Smooth muscle cell (in vitro differentiated cells): ENCODE measurements around the gene SNX30. TPM values are rescaled to one million over a fixed set of nuclear protein-coding genes. Genes with fewer than 3 reads are reported as not detected.
"Not testable (repeated sequence)": the region's sequence is repeated elsewhere in the genome, so short reads cannot be mapped to it uniquely, and the experiment has no call there.

Experiments
- DNase-seq: peaks from one replicate; lab custom pipeline; 2025; ENCODE audit not compliant: unreplicated experiment; lab: John Stamatoyannopoulos, UW
- H2AFZ ChIP-seq: fragments of 200-600 bp; sonication (generic); 2 replicates; pipeline ENCODE4 v1.6.0; 2016; ENCODE audit warnings: antibody characterized with exemption, low read depth, mild to moderate bottlenecking
- H3F3A ChIP-seq: fragments of 200-600 bp; sonication (generic); 2 replicates; pipeline ENCODE4 v1.6.0; 2017; ENCODE audit warnings: antibody characterized with exemption, low read depth
- H3K27ac ChIP-seq: fragments of 200-600 bp; sonication (generic); 2 replicates; pipeline ENCODE4 v1.5.1; 2016; ENCODE audit warnings: low read depth, mild to moderate bottlenecking
- H3K27me3 ChIP-seq: fragments of 200-600 bp; sonication (generic); 2 replicates; pipeline ENCODE4 v1.6.1; 2016; ENCODE audit warnings: low read depth, mild to moderate bottlenecking
- H3K36me3 ChIP-seq: fragments of 200-600 bp; sonication (generic); 2 replicates; pipeline ENCODE4 v1.5.1; 2016; ENCODE audit warnings: low read depth
- H3K4me1 ChIP-seq: fragments of 200-600 bp; sonication (generic); 2 replicates; pipeline ENCODE4 v1.5.1; 2016; ENCODE audit warnings: low read depth
- H3K4me2 ChIP-seq: fragments of 200-600 bp; sonication (generic); 2 replicates; pipeline ENCODE4 v1.6.0; 2016; ENCODE audit warnings: mild to moderate bottlenecking
- H3K4me3 ChIP-seq: fragments of 200-600 bp; sonication (generic); 2 replicates; pipeline ENCODE4 v1.5.1; 2016; ENCODE audit warnings: mild to moderate bottlenecking
- H3K79me2 ChIP-seq: fragments of 200-600 bp; sonication (generic); 2 replicates; pipeline ENCODE4 v1.6.0; 2016; ENCODE audit warnings: low read depth, mild to moderate bottlenecking
- H3K9ac ChIP-seq: fragments of 200-600 bp; sonication (generic); 2 replicates; pipeline ENCODE4 v1.6.0; 2016; ENCODE audit warnings: low read depth
- H3K9me3 ChIP-seq: fragments of 200-600 bp; sonication (generic); replicated peaks from 2 replicates; pipeline ENCODE4 v1.5.1; 2016; ENCODE audit warnings: low read depth
- H4K20me1 ChIP-seq: fragments of 200-600 bp; sonication (generic); 2 replicates; pipeline ENCODE4 v1.6.0; 2016; ENCODE audit warnings: low read depth
- WGBS: methylation state at CpG from one replicate; pipeline ENCODE4 v1.1.7; 2016; ENCODE audit warnings: low lambda C conversion rate; 5-methylcytosine and 5-hydroxymethylcytosine counted together
- polyA plus RNA-seq: library from polyadenylated mRNA; unstranded; fragments of >200 nt; fragmentation: Nextera tagmentation; extraction: Ambion mirVana; gene quantifications from 2 replicates; pipeline ENCODE4 v1.2.1, GENCODE V29; 2016
- total RNA-seq: library from RNA; depleted of rRNA; stranded (reverse); fragments of >200 nt; gene quantifications from 2 replicates; pipeline ENCODE4 v1.2.3, GENCODE V29; 2014
- TF ChIP-seq, protein P1 (sequence below): fragments of 200-600 bp; sonication (generic); IDR thresholded peaks from 2 replicates; pipeline ENCODE4 v1.5.1; 2017; ENCODE audit warnings: borderline replicate concordance, mild to moderate bottlenecking, antibody characterized with exemption; ENCODE audit not compliant: insufficient read depth, poor library complexity, severe bottlenecking

The SNX30 gene
- total and polyA plus RNA-seq, 2 experiments from 2014 or later = 3.6 to 10.7 TPM

DNA sequence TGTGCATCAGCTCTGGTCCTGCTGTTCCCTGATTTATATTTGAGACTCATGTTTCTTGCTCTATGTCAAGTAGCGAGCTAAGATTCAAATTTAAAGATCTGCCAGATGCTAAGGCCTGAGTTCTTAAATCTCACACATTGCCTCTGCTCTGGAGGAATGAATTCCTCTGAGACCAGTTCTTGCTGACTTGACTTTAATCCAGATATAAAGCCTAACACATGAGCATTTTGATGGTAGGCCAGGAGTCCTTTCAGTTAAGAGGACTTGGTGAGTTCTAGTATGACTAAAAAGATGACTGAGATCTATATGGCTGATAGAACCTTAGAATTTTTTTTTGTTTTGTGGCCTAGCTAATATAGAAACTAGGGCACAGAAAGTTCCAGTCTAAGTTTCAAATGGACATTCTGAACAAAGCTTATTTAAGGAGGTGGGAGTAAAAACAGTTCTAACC is 31.3 kb upstream of the SNX30 start:
- peaks cover 7% of the 10 kb centered on the region for H3F3A ChIP-seq
- H3K4me1 ChIP-seq = peaks cover 5% of the 10 kb centered on the region
- DNase-seq = no peak
- no peaks in the 10 kb centered on the region for H3K9me3 ChIP-seq
- WGBS = 92% methylated on average over 1 of the region's 1 CpG
- peaks cover 25% of the 10 kb centered on the region for H3K79me2 ChIP-seq
- TF ChIP-seq, protein P1, sequence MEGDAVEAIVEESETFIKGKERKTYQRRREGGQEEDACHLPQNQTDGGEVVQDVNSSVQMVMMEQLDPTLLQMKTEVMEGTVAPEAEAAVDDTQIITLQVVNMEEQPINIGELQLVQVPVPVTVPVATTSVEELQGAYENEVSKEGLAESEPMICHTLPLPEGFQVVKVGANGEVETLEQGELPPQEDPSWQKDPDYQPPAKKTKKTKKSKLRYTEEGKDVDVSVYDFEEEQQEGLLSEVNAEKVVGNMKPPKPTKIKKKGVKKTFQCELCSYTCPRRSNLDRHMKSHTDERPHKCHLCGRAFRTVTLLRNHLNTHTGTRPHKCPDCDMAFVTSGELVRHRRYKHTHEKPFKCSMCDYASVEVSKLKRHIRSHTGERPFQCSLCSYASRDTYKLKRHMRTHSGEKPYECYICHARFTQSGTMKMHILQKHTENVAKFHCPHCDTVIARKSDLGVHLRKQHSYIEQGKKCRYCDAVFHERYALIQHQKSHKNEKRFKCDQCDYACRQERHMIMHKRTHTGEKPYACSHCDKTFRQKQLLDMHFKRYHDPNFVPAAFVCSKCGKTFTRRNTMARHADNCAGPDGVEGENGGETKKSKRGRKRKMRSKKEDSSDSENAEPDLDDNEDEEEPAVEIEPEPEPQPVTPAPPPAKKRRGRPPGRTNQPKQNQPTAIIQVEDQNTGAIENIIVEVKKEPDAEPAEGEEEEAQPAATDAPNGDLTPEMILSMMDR = no peak
- H3K9ac ChIP-seq = no peak overlapping the region
- no peak overlapping the region for H3K4me3 ChIP-seq
- H2AFZ ChIP-seq = peak overlapping the region; percentile 83
- H3K27me3 ChIP-seq = no peaks in the 10 kb centered on the region
- no peak overlapping the region for H3K4me2 ChIP-seq
- no peaks in the 10 kb centered on the region for H3K36me3 ChIP-seq
- H4K20me1 ChIP-seq = no peaks in the 10 kb centered on the region
- no peak overlapping the region for H3K27ac ChIP-seq

DNA sequence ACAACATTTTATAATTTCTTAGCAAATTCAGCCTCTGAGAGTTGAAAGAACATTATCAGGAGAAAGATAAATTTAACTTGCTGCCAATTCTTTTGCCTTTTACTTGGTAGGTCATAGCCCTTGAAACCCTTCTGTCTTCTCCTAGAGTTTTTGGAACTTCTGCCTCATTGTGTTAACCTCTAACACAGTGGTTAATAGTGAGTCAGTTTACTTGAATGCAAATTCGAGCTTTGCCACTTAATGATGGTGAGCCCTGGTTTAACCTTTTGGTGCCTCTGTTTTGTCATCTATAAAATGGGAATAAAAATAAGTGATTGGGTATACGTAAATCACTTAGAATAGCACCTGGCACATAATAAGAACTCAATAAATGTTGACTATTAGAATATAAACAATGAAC is 30.9 kb upstream of the SNX30 start:
- Histone ChIP-seq H3K4me1 (peaks cover 5% of the 10 kb centered on the region), H3K4me3 (no peak overlapping the region), H3K4me2 (no peak overlapping the region), H3K79me2 (peaks cover 21% of the 10 kb centered on the region), H3K9ac (no peak overlapping the region), H4K20me1 (no peaks in the 10 kb centered on the region), H3K27me3 (no peaks in the 10 kb centered on the region), H3K9me3 (no peaks in the 10 kb centered on the region), H3F3A (peaks cover 7% of the 10 kb centered on the region), H3K36me3 (no peaks in the 10 kb centered on the region), H3K27ac (no peak overlapping the region), H2AFZ (peak overlapping the region; percentile 83)
- TF ChIP-seq, protein P1 = no peak
- WGBS = 86% methylated on average over 2 of the region's 2 CpGs
- no peak for DNase-seq

DNA sequence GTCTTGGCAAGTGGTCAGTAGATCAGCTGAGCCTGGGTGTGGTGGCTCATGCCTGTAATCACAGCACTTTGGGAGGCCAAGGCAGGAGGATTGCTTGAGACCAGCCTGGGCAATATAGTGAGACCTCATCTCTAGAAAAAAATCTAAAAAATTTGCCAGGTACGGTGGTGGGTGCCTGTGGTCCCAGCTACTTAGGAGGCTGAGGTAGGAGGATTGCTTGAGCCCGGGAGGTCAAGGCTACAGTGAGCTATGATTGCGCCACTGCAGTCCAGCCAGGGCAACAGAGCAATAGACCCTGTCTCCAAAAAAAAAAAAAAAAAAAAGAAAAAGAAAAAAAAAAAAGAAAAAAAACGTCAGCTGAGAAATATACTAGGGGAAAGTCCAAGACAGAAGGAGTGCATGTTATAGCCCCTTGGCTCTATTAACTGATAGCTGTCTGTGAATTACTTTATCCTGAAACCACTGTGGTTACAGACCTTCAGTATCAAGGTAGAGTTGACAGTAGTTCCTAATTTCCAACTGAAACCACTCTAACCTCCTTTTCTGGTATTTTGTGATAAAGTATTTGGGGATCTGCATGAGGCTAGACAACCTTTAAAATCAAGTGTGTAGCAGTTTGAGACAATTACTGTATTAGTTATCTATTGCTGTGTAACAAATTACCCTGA is 30.3 kb upstream of the SNX30 start:
- no peak overlapping the region for H2AFZ ChIP-seq

DNA sequence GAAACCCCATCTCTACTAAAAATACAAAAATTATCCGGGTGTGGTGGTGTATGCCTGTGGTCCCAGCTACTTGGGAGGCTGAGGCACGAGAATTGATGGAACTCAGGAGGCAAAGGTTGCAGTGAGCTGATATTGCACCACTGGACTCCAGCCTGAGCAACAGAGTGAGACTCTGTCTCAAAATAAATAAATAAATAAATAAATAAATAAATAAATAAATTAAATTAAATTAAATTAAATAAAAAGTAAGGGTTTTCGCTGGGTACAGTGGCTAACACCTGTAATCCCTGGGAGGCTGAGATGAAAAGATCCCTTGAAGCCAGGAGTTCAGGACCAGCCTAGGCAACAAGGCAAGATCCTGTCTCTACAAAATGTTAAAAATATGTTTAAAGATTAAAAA is 27.8 kb upstream of the SNX30 start:
- WGBS = 92% methylated on average over 3 of the region's 3 CpGs

More for the DNA sequence above, 30.3 kb upstream of the SNX30 start:
- TF ChIP-seq, protein P1 = no peak
- H3K9me3 ChIP-seq = no peaks in the 10 kb centered on the region
- no peaks in the 10 kb centered on the region for H3K27me3 ChIP-seq
- H3K36me3 ChIP-seq = no peaks in the 10 kb centered on the region
- no peak overlapping the region for H3K9ac ChIP-seq
- no peak overlapping the region for H3K4me3 ChIP-seq
- H4K20me1 ChIP-seq = no peaks in the 10 kb centered on the region
- no peak overlapping the region for H3K27ac ChIP-seq
- peaks cover 20% of the 10 kb centered on the region for H3K79me2 ChIP-seq
- 89% methylated on average over 4 of the region's 4 CpGs for WGBS
- H3K4me1 ChIP-seq = peaks cover 5% of the 10 kb centered on the region
- no peak for DNase-seq
- peaks cover 7% of the 10 kb centered on the region for H3F3A ChIP-seq
- no peak overlapping the region for H3K4me2 ChIP-seq

More for the DNA sequence above, 27.8 kb upstream of the SNX30 start:
- not testable (repeated sequence) for H3K27me3 ChIP-seq, H3K9ac ChIP-seq, H3K36me3 ChIP-seq, H3K4me1 ChIP-seq, H3K4me3 ChIP-seq, H2AFZ ChIP-seq, DNase-seq, H3K27ac ChIP-seq, H3F3A ChIP-seq, H3K4me2 ChIP-seq, H3K9me3 ChIP-seq, H4K20me1 ChIP-seq, H3K79me2 ChIP-seq
